Measurements from ENCODE around the gene RAB11A. TPM values are rescaled to one million over a fixed set of nuclear protein-coding genes. Genes with fewer than 3 reads are reported as not detected.

The RAB11A gene
- total and polyA plus RNA-seq, 2 donors (not counting 1 experiment from before 2014, with no cell fraction given) = 83.2 to 126 TPM

DNA sequence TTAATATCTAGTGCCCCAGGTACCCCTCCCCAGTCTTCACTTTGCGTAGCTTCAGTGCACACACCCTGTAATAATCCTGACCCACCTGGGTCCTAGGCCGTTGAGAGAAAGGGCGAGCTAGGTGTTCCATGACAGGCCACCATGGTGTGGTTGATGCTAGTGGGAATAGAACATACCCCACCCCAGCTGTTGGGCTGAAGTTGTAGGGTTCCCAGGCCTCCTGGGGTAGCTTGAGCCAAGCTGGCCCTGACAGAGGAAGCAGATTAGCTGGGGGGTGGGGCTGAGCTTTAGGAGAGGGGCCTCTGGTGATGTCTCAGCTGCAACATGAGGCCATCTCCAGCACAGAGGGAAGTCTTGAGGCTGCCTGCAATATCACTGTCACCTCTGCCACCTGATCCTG, 40.5 kb downstream of the RAB11A start:
- H3K9me3 ChIP-seq (ENCODE audit: control extremely low read depth in 1 of 3, control insufficient read depth in 2 of 3, insufficient read depth in 1 of 3, low read length in 2 of 3) = no peaks in the 10 kb centered on the region
- intact Hi-C loops (cut with micrococcal nuclease) = no loop called here
- no peak overlapping the region for H3K4me3 Mint-ChIP-seq
- H3K27me3 Mint-ChIP-seq = no peaks in the 10 kb centered on the region
- H3K36me3 ChIP-seq (replicated peaks in 1 of 2; ENCODE audit: control extremely low read depth in 1 of 2, control insufficient read depth in 1 of 2, extremely low read depth in 1 of 2, insufficient read depth in 2 of 2, low read length in 1 of 2) = peaks cover 0 to 24% of the 10 kb centered on the region in 2 experiments
- POLR2A ChIA-PET = no interaction called here
- ATAC-seq (ENCODE audit: low read depth) (no peak), DNase-seq (no peak)
- no peak overlapping the region for H3K27ac ChIP-seq (ENCODE audit: low read length in 2 of 2)
- no peak overlapping the region for H3K9ac ChIP-seq (ENCODE audit: low read length)
- H3K4me1 ChIP-seq (ENCODE audit: control insufficient read depth in 2 of 2, insufficient read depth in 2 of 2, low read length in 2 of 2) = peaks cover 2 to 3% of the 10 kb centered on the region in 2 donors
- H3K27ac Mint-ChIP-seq = no peak overlapping the region
- no peak overlapping the region for H3K4me2 ChIP-seq (replicated peaks; ENCODE audit: low read depth, low read length, poor library complexity, severe bottlenecking)
- no CpG with 5 or more reads among the region's 3 CpGs for WGBS (ENCODE audit: insufficient coverage)
- no peak for TF ChIP-seq EZH2 (IDR thresholded peaks at IDR 0.05; ENCODE audit: borderline replicate concordance, insufficient read depth, low read depth, low read length, poor library complexity, severe bottlenecking)
- TF ChIP-seq, protein P1, sequence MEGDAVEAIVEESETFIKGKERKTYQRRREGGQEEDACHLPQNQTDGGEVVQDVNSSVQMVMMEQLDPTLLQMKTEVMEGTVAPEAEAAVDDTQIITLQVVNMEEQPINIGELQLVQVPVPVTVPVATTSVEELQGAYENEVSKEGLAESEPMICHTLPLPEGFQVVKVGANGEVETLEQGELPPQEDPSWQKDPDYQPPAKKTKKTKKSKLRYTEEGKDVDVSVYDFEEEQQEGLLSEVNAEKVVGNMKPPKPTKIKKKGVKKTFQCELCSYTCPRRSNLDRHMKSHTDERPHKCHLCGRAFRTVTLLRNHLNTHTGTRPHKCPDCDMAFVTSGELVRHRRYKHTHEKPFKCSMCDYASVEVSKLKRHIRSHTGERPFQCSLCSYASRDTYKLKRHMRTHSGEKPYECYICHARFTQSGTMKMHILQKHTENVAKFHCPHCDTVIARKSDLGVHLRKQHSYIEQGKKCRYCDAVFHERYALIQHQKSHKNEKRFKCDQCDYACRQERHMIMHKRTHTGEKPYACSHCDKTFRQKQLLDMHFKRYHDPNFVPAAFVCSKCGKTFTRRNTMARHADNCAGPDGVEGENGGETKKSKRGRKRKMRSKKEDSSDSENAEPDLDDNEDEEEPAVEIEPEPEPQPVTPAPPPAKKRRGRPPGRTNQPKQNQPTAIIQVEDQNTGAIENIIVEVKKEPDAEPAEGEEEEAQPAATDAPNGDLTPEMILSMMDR (IDR thresholded peaks at IDR 0.05) = no peak
- H3K27me3 ChIP-seq (replicated peaks in 1 of 4; ENCODE audit: control extremely low read depth in 1 of 4, control insufficient read depth in 3 of 4, insufficient read depth in 4 of 4, low read length in 3 of 4) = no peaks in the 10 kb centered on the region
- CTCF ChIA-PET = no interaction called here
- no peaks in the 10 kb centered on the region for H4K20me1 ChIP-seq (ENCODE audit: control insufficient read depth, insufficient read depth, low read length, poor library complexity, severe bottlenecking)
- no peak overlapping the region for H2AFZ ChIP-seq (ENCODE audit: insufficient read depth, low read depth, low read length, poor library complexity, severe bottlenecking)
- H3K79me2 ChIP-seq (ENCODE audit: control insufficient read depth, insufficient read depth, low read length) = no peaks in the 10 kb centered on the region
- H3K4me1 Mint-ChIP-seq = peaks cover 5% of the 10 kb centered on the region
- H3K9me3 Mint-ChIP-seq (ENCODE audit: insufficient read depth) = no peaks in the 10 kb centered on the region
- no peak overlapping the region for H3K4me3 ChIP-seq (ENCODE audit: control extremely low read depth in 1 of 5, extremely low read depth in 1 of 5, insufficient read depth in 1 of 5, low read depth in 2 of 5, low read length in 4 of 5)

DNA sequence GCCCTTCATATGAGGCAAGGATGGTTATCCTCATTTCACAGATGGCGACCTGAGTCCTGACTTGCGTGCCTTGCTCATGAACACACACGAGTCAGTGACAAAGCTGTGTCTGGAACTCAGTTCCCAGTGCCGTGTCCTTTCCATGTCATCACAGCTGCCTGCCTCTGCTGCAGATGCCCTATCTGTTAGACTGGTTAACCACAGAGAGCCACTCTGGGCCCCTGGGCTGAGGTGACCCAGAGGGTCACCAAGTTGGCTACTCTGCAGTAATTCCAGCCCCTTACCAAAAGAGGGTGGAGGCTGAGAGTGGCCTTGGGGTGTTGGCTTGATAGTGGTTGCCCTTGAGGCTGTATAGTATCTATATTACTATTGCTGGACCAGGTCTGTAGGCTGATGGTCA, 41.0 kb downstream of the RAB11A start:
- Mint-ChIP-seq H3K27me3 (no peaks in the 10 kb centered on the region), H3K4me3 (no peak overlapping the region), H3K27ac (no peak overlapping the region), H3K9me3 (ENCODE audit: insufficient read depth) (no peaks in the 10 kb centered on the region), H3K4me1 (peaks cover 10% of the 10 kb centered on the region)
- H4K20me1 ChIP-seq (ENCODE audit: control insufficient read depth, insufficient read depth, low read length, poor library complexity, severe bottlenecking) = no peaks in the 10 kb centered on the region
- H3K36me3 ChIP-seq (replicated peaks in 1 of 2; ENCODE audit: control extremely low read depth in 1 of 2, control insufficient read depth in 1 of 2, extremely low read depth in 1 of 2, insufficient read depth in 2 of 2, low read length in 1 of 2) = peaks cover 0 to 20% of the 10 kb centered on the region in 2 experiments
- DNase-seq (no peak), ATAC-seq (ENCODE audit: low read depth) (no peak)
- CTCF ChIA-PET = no interaction called here
- H3K4me1 ChIP-seq (ENCODE audit: control insufficient read depth in 2 of 2, insufficient read depth in 2 of 2, low read length in 2 of 2) = peaks cover 7 to 8% of the 10 kb centered on the region in 2 donors
- TF ChIP-seq, protein P1 (IDR thresholded peaks at IDR 0.05) = no peak
- TF ChIP-seq EZH2 (IDR thresholded peaks at IDR 0.05; ENCODE audit: borderline replicate concordance, insufficient read depth, low read depth, low read length, poor library complexity, severe bottlenecking) = no peak
- no peak overlapping the region for H3K4me3 ChIP-seq (ENCODE audit: control extremely low read depth in 1 of 5, extremely low read depth in 1 of 5, insufficient read depth in 1 of 5, low read depth in 2 of 5, low read length in 4 of 5)
- no peaks in the 10 kb centered on the region for H3K79me2 ChIP-seq (ENCODE audit: control insufficient read depth, insufficient read depth, low read length)
- no peak overlapping the region for H3K27ac ChIP-seq (ENCODE audit: low read length in 2 of 2)
- H3K4me2 ChIP-seq (replicated peaks; ENCODE audit: low read depth, low read length, poor library complexity, severe bottlenecking) = no peak overlapping the region
- POLR2A ChIA-PET = no interaction called here
- intact Hi-C loops (cut with micrococcal nuclease) = no loop called here
- H3K27me3 ChIP-seq (replicated peaks in 1 of 4; ENCODE audit: control extremely low read depth in 1 of 4, control insufficient read depth in 3 of 4, insufficient read depth in 4 of 4, low read length in 3 of 4) = no peaks in the 10 kb centered on the region
- no peaks in the 10 kb centered on the region for H3K9me3 ChIP-seq (ENCODE audit: control extremely low read depth in 1 of 3, control insufficient read depth in 2 of 3, insufficient read depth in 1 of 3, low read length in 2 of 3)
- 97% methylated on average over 4 of the region's 4 CpGs for WGBS (ENCODE audit: insufficient coverage)
- no peak overlapping the region for H2AFZ ChIP-seq (ENCODE audit: insufficient read depth, low read depth, low read length, poor library complexity, severe bottlenecking)
- no peak overlapping the region for H3K9ac ChIP-seq (ENCODE audit: low read length)
